ENCODE measurements around the gene DTL. TPM values are rescaled to one million over a fixed set of nuclear protein-coding genes. Genes with fewer than 3 reads are reported as not detected.

The DTL gene
- total and polyA plus RNA-seq, 2 donors: 0.29 to 20.7 TPM

GRCh38 chr1:212089560-212090163, 54.1 kb downstream of the DTL start:
- no peak for DNase-seq (ENCODE audit: extremely low spot score)
- 58% methylated on average over 3 of the region's 3 CpGs for whole genome bisulfite sequencing
- Histone ChIP-seq H3K27ac (ENCODE audit: low read depth) (no peak overlapping the region), H3K4me1 (ENCODE audit: insufficient read depth) (no peaks in the 10 kb centered on the region), H3K36me3 (ENCODE audit: insufficient read depth) (no peaks in the 10 kb centered on the region), H3K4me3 (ENCODE audit: low read depth, low read length) (no peak overlapping the region)

- Histone ChIP-seq H3K36me3 (ENCODE audit: insufficient read depth) (no peaks in the 10 kb centered on the region), H3K27ac (ENCODE audit: low read depth) (no peak overlapping the region), H3K4me3 (ENCODE audit: low read depth, low read length) (no peak overlapping the region), H3K4me1 (ENCODE audit: insufficient read depth) (no peaks in the 10 kb centered on the region)
- 90% methylated on average over 6 of the region's 6 CpGs for WGBS
- DNase-seq (ENCODE audit: extremely low spot score): no peak
Observed at GRCh38 chr1:212091438-212092121, 56.0 kb downstream of the DTL start.

GRCh38 chr1:212097360-212097759, 61.8 kb downstream of the DTL start:
- DNase-seq (ENCODE audit: extremely low spot score): no peak
- H3K27ac ChIP-seq (ENCODE audit: low read depth): no peak overlapping the region
- H3K4me3 ChIP-seq (ENCODE audit: low read depth, low read length): no peak overlapping the region
- no peaks in the 10 kb centered on the region for H3K4me1 ChIP-seq (ENCODE audit: insufficient read depth)
- H3K36me3 ChIP-seq (ENCODE audit: insufficient read depth): no peaks in the 10 kb centered on the region
- WGBS: 93% methylated on average over 2 of the region's 2 CpGs

GRCh38 chr1:212098310-212098709, 62.8 kb downstream of the DTL start:
- DNase-seq (ENCODE audit: extremely low spot score): no peak
- H3K4me1 ChIP-seq (ENCODE audit: insufficient read depth): no peaks in the 10 kb centered on the region
- WGBS: 83% methylated on average over 9 of the region's 9 CpGs
- no peak overlapping the region for H3K27ac ChIP-seq (ENCODE audit: low read depth)
- H3K36me3 ChIP-seq (ENCODE audit: insufficient read depth): no peaks in the 10 kb centered on the region
- H3K4me3 ChIP-seq (ENCODE audit: low read depth, low read length): no peak overlapping the region

- Histone ChIP-seq H3K4me1 (ENCODE audit: insufficient read depth) (no peaks in the 10 kb centered on the region), H3K36me3 (ENCODE audit: insufficient read depth) (no peaks in the 10 kb centered on the region), H3K27ac (ENCODE audit: low read depth) (no peak overlapping the region), H3K4me3 (ENCODE audit: low read depth, low read length) (no peak overlapping the region)
- 86% methylated on average over 3 of the region's 3 CpGs for WGBS
- no peak for DNase-seq (ENCODE audit: extremely low spot score)
Observed at GRCh38 chr1:212098771-212099170, 63.2 kb downstream of the DTL start.

- DNase-seq (ENCODE audit: extremely low spot score): no peak
- no peaks in the 10 kb centered on the region for H3K36me3 ChIP-seq (ENCODE audit: insufficient read depth)
- no peaks in the 10 kb centered on the region for H3K4me1 ChIP-seq (ENCODE audit: insufficient read depth)
- no peak overlapping the region for H3K4me3 ChIP-seq (ENCODE audit: low read depth, low read length)
- H3K27ac ChIP-seq (ENCODE audit: low read depth): no peak overlapping the region
Observed at GRCh38 chr1:212101251-212101650, 65.7 kb downstream of the DTL start.

GRCh38 chr1:212101735-212102134, 66.2 kb downstream of the DTL start:
- DNase-seq (ENCODE audit: extremely low spot score): no peak
- no peak overlapping the region for H3K4me3 ChIP-seq (ENCODE audit: low read depth, low read length)
- no peaks in the 10 kb centered on the region for H3K36me3 ChIP-seq (ENCODE audit: insufficient read depth)
- no peaks in the 10 kb centered on the region for H3K4me1 ChIP-seq (ENCODE audit: insufficient read depth)
- H3K27ac ChIP-seq (ENCODE audit: low read depth): no peak overlapping the region
- 96% methylated on average over 2 of the region's 2 CpGs for WGBS

GRCh38 chr1:212104586-212105325, 69.2 kb downstream of the DTL start:
- WGBS: 20% methylated on average over 3 of the region's 3 CpGs
- DNase-seq (ENCODE audit: extremely low spot score): peak; percentile 21
- no peaks in the 10 kb centered on the region for H3K4me1 ChIP-seq (ENCODE audit: insufficient read depth)
- no peaks in the 10 kb centered on the region for H3K36me3 ChIP-seq (ENCODE audit: insufficient read depth)
- H3K4me3 ChIP-seq (ENCODE audit: low read depth, low read length): no peak overlapping the region
- peak overlapping the region; percentile 50 for H3K27ac ChIP-seq (ENCODE audit: low read depth)

- H3K27ac ChIP-seq (ENCODE audit: low read depth): no peak overlapping the region
- H3K4me1 ChIP-seq (ENCODE audit: insufficient read depth): no peaks in the 10 kb centered on the region
- H3K4me3 ChIP-seq (ENCODE audit: low read depth, low read length): no peak overlapping the region
- no peak for DNase-seq (ENCODE audit: extremely low spot score)
- no peaks in the 10 kb centered on the region for H3K36me3 ChIP-seq (ENCODE audit: insufficient read depth)
- WGBS: 62% methylated on average over 1 of the region's 1 CpG
Observed at GRCh38 chr1:212106286-212106792, 70.8 kb downstream of the DTL start.

- no peak for DNase-seq (ENCODE audit: extremely low spot score)
- 75% methylated on average over 3 of the region's 3 CpGs for whole genome bisulfite sequencing
- H3K27ac ChIP-seq (ENCODE audit: low read depth): no peak overlapping the region
- no peaks in the 10 kb centered on the region for H3K4me1 ChIP-seq (ENCODE audit: insufficient read depth)
- no peaks in the 10 kb centered on the region for H3K36me3 ChIP-seq (ENCODE audit: insufficient read depth)
- H3K4me3 ChIP-seq (ENCODE audit: low read depth, low read length): no peak overlapping the region
Observed at GRCh38 chr1:212107481-212107880, 71.9 kb downstream of the DTL start.

- H3K4me3 ChIP-seq (ENCODE audit: low read depth, low read length): no peak overlapping the region
- 85% methylated on average over 1 of the region's 1 CpG for WGBS
- no peaks in the 10 kb centered on the region for H3K36me3 ChIP-seq (ENCODE audit: insufficient read depth)
- no peak for DNase-seq (ENCODE audit: extremely low spot score)
- H3K4me1 ChIP-seq (ENCODE audit: insufficient read depth): no peaks in the 10 kb centered on the region
- H3K27ac ChIP-seq (ENCODE audit: low read depth): no peak overlapping the region
Observed at GRCh38 chr1:212108187-212108586, 72.6 kb downstream of the DTL start.

- H3K27ac ChIP-seq (ENCODE audit: low read depth): no peak overlapping the region
- WGBS: 78% methylated on average over 2 of the region's 2 CpGs
- no peaks in the 10 kb centered on the region for H3K36me3 ChIP-seq (ENCODE audit: insufficient read depth)
- DNase-seq (ENCODE audit: extremely low spot score): no peak
- no peaks in the 10 kb centered on the region for H3K4me1 ChIP-seq (ENCODE audit: insufficient read depth)
- H3K4me3 ChIP-seq (ENCODE audit: low read depth, low read length): no peak overlapping the region
Observed at GRCh38 chr1:212108981-212109380, 73.4 kb downstream of the DTL start.

GRCh38 chr1:212109728-212110127, 74.2 kb downstream of the DTL start:
- no peaks in the 10 kb centered on the region for H3K4me1 ChIP-seq (ENCODE audit: insufficient read depth)
- WGBS: 27% methylated on average over 6 of the region's 6 CpGs
- no peak overlapping the region for H3K27ac ChIP-seq (ENCODE audit: low read depth)
- DNase-seq (ENCODE audit: extremely low spot score): no peak
- H3K36me3 ChIP-seq (ENCODE audit: insufficient read depth): no peaks in the 10 kb centered on the region
- no peak overlapping the region for H3K4me3 ChIP-seq (ENCODE audit: low read depth, low read length)

- WGBS: 15% methylated on average over 2 of the region's 2 CpGs
- DNase-seq (ENCODE audit: extremely low spot score): peak; percentile 10
- H3K27ac ChIP-seq (ENCODE audit: low read depth): no peak overlapping the region
- no peaks in the 10 kb centered on the region for H3K36me3 ChIP-seq (ENCODE audit: insufficient read depth)
- H3K4me1 ChIP-seq (ENCODE audit: insufficient read depth): no peaks in the 10 kb centered on the region
- H3K4me3 ChIP-seq (ENCODE audit: low read depth, low read length): no peak overlapping the region
Observed at GRCh38 chr1:212110617-212111016, 75.1 kb downstream of the DTL start.

All from urinary bladder (tissue), 4 donors.